Cerebellar cortex (tissue), 1 donor: ENCODE measurements around the gene TNFRSF13B.

Source experiments
- DNase-seq: peaks from one replicate; pipeline ENCODE4 v3.0.0-alpha.2; 2015; ENCODE audit warnings: low spot score

The TNFRSF13B gene

GRCh38 chr17:16938496-16939207, 33.3 kb downstream of the TNFRSF13B start:
- no peak for DNase-seq

GRCh38 chr17:16938031-16938430, 33.9 kb downstream of the TNFRSF13B start:
- no peak for DNase-seq

- no peak for DNase-seq
These were observed 34.5 kb downstream of the TNFRSF13B start for GRCh38 chr17:16937431-16937830.

- no peak for DNase-seq
These were observed 35.2 kb downstream of the TNFRSF13B start for GRCh38 chr17:16936536-16937310.

GRCh38 chr17:16935786-16936185, 36.1 kb downstream of the TNFRSF13B start:
- no peak for DNase-seq

- no peak for DNase-seq
These were observed 36.7 kb downstream of the TNFRSF13B start for GRCh38 chr17:16935241-16935663.

GRCh38 chr17:16934836-16935235, 37.1 kb downstream of the TNFRSF13B start:
- DNase-seq, result no peak

- DNase-seq, result no peak
These were observed 37.7 kb downstream of the TNFRSF13B start for GRCh38 chr17:16934133-16934795.

GRCh38 chr17:16933317-16934132, 38.4 kb downstream of the TNFRSF13B start:
- DNase-seq, result no peak

- no peak for DNase-seq
These were observed 39.3 kb downstream of the TNFRSF13B start for GRCh38 chr17:16932611-16933010.

GRCh38 chr17:16932156-16932555, 39.8 kb downstream of the TNFRSF13B start:
- DNase-seq, result no peak

- DNase-seq, result no peak
These were observed 40.4 kb downstream of the TNFRSF13B start for GRCh38 chr17:16931318-16932060.

GRCh38 chr17:16930571-16931317, 41.2 kb downstream of the TNFRSF13B start:
- no peak for DNase-seq

- no peak for DNase-seq
These were observed 42.0 kb downstream of the TNFRSF13B start for GRCh38 chr17:16929757-16930520.

- peak; percentile 29 for DNase-seq
These were observed 42.8 kb downstream of the TNFRSF13B start for GRCh38 chr17:16929035-16929680.

- DNase-seq, result no peak
These were observed 43.4 kb downstream of the TNFRSF13B start for GRCh38 chr17:16928406-16929034.

- DNase-seq, result no peak
These were observed 44.1 kb downstream of the TNFRSF13B start for GRCh38 chr17:16927641-16928321.
